ENCODE measurements around the gene ADAM30.

Gene ADAM30

DNA sequence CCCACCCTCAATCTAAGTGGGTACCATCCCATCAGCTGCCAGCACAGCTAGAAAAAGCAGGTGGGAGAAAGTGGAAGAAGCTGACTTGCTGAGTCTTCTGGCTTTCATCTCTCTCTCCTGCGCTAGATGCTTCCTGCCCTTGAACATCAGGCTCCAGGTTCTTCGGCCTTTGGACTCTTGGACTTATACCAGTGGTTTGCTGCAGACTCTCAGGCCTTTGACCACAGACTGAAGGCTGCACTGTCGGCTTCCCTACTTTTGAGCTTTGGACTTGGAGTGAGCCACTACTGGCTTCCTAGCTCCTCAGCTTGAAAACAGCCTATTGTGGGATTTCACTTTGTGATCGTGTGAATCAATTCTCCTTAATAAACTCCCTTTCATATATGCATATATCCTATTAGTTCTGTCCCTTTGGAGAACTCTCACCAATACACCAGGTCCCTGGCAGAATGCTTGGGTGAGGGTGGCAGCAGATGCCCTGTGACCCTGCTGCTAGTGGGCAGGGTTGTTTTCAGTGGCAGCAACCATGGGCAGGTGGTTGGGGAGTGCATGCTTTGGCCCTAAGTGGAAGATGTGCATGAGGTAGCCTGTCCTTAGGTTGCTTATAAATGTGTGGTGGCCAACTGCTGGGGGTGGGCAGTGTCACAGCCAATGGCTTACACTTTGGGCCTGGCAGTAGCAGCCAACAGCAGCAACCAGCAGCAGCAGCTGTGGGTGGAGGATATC is 10.8 kb upstream of the ADAM30 start:
- DNase-seq: no peak

GRCh38 chr1:119903443-119903835 is 7.1 kb upstream of the ADAM30 start:
- DNase-seq: no peak

DNA sequence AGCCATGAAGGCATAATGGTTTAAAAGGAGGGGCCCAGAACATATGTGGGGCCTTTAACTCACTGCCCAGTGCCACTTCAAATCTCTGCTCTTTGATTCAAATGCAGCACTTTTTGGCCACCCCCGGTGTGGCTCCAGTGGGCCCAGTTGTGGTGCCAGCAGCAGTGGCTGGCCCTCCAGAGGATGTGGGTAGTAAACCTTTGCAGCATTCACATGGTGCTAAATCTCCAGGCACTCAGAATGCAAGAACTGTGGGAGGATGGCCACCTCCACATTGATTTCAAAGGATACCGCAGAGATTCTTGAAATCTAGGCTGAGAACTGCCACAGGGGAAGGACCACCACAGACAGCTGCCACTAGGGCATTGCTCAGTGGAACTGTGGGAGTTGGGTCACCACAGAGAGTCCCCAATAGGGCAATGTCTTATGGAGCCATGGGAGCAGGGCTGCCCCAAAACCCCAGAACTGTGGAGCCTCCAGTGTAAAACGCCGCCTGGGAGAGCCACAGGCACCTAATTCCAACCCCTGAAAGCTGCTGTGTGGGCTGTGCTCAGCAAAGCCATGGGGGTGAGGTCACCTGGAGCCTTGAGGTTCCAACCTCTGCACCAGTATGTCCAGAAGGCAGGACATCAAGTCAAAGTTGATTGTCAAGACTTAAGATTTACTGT is 6.6 kb upstream of the ADAM30 start:
- DNase-seq: no peak

- DNase-seq: no peak
These were observed 2.8 kb upstream of the ADAM30 start for GRCh38 chr1:119898981-119899720.

DNA sequence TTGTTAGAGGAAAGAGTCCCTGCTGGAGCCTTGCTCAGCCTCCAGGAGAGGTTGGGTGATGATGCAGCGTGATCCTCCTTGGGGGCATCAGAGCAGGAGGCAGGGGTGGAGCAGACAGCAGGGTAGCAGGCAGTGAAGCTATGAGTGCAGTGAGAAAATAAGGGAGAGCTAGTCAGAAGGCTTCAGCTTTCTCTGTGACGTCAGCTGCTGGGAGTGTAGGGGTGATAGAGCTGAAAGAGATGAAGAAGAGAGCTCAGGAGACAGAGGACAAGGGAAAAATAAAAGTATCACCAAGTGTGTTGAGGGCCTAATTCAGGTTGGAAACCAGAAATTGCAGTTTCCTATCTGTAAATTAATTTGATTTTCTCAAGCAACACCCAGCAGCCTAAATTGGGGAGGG is 2.2 kb upstream of the ADAM30 start:
- no peak for DNase-seq

GRCh38 chr1:119895102-119895501 is 1.2 kb downstream of the ADAM30 start:
- DNase-seq: no peak

- no peak for DNase-seq
These were observed 2.3 kb downstream of the ADAM30 start for GRCh38 chr1:119893827-119894700.

GRCh38 chr1:119893238-119893791 is 3.0 kb downstream of the ADAM30 start:
- DNase-seq: no peak

DNA sequence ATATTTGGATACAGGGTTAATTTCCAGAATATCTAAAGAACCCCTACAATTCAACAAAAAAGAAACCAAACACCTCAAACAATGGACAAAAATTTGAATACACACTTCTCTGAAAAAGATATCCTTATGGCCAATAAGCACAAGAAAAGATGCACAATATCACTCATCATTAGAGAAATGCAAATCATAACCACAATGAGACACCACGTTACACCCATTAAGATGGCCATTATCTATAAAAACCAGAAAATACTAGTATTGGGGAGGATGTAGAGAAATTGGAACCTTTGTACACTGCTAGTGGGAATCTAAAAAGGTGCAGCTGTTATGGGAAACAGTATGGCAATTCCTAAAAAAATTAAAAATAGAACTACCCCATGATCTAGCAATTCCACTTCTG is 4.9 kb downstream of the ADAM30 start:
- no peak for DNase-seq

DNA sequence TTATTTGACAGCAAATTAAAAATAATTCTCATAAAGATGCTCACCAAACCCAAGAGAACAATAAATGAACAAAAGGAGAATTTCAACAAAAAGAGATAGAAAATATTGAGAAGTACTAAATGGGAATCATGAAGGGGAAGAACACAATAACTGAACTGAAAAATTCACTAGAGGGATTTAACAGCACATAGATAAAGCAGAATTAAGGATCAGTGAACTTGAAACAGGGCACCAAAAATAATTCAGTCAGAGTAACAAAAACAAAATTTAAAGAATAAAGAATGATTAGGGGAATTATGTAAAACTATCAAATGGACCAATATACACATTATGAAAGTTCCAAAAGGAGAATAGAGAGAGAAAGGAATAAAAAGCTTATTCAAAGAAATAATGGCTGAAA is 7.8 kb downstream of the ADAM30 start:
- no peak for DNase-seq

DNA sequence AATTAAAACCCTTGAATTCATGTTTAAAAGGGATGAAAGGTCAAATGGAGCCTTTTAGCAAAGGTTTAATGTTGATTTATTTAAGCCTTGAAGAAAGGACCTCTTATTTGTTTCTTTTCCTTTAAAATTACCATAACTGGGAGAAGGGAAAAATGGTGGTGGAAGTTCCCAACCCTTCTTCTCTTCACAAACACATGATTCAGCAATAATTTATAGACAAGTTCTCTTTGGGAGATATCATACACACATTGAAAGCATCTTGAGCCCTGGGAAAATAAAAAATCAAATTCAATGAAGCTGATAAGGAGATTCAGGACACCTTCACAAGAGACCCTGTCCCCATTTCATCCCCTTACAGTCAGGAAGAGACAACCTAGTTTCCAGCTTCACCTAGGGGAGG is 8.9 kb downstream of the ADAM30 start:
- no peak for DNase-seq

GRCh38 chr1:119885903-119886783 is 10.2 kb downstream of the ADAM30 start:
- DNase-seq: peak; percentile 2

GRCh38 chr1:119884711-119885110 is 11.6 kb downstream of the ADAM30 start:
- no peak for DNase-seq

GRCh38 chr1:119883826-119884225 is 12.5 kb downstream of the ADAM30 start:
- no peak for DNase-seq

DNA sequence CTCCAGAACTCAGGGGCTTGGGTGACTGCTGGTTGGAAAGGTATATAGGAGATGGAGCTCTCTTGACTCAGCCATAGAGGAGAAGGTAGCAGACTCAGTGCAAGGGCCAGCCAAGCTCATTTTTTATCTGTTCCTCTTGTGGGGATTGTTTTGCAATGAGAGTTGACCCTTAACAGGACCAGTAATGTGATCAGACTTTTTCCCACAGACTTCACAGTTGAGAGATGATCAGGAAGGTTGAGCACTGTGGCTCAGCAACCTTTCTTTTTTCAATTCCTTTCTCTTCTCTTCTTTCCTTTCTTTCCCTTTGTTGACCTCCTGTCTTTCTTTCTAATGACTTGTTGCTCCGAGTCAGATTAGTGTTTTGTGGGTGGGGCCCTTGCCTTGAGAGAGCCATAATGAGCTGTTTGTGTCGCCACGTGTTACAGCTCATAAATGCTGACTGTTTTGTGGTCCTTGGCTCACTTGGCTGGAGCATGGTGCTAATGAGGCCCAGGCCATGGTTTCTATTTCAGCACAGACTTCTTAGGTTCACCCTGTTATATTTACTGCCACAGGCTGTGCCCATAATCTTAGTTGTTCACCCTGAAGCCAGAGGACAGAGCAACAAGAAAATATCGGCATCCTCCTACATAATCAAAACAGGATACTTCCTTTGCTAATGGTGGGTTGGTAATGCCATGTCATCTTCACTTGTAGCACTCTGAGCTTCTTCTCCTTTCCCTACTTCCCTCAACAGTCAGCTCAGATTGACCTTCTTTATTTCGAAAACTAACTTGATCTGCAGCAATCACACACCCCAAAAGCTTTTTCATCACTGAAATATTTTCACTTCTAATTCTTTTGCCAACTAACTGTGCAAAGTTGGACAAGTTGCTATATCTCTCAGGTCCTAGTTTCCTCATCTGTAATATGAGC is 13.9 kb downstream of the ADAM30 start:
- no peak for DNase-seq

- no peak for DNase-seq
These were observed 16.5 kb downstream of the ADAM30 start for GRCh38 chr1:119879510-119880434.

DNA sequence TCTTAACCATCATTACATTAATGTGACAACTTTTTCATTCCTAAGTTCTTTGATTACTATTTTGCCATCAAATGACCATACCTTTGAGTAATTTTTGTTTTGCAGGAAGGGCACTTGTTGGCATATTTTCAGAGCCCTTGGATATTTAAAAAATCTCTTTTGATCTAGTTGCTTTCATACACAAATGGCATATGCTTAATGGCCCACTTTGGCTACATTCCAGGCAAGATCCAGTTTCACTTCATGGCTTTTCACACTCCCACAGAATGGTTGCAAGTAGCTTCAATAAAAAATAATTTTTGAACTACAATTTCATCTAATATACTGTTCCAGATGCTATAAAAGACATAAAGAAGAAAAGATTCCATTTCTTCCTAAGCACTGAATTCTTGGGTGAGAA is 18.1 kb downstream of the ADAM30 start:
- DNase-seq: peak; percentile 68

DNA sequence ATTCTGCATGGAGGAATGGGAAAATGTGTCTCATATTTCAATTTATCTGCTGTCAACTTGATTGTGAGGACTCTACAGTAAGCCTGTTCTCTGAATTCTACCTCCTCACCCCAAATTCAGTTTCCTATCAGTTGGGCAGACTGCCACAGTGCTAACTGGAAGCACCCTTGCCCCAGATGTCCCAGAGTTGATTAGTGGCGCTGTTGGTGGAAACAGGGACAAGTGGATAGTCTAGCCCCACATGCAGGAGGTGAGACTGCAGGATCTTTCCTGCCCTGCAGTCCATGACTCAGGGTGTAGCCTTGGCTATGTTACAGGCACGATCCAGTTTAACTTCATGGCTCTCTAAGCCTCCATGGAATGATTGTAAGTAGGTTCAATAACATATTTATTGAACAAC is 22.1 kb downstream of the ADAM30 start:
- no peak for DNase-seq
